Stimulated activated CD4-positive, alpha-beta T cell treated with anti-CD3 and anti-CD28 coated beads, Interleukin-4, amount 100 ng/mL, for 1 hour (primary cell): Measurements from ENCODE around the gene GLOD5.

ENCODE experiments used
- DNase-seq: peaks from one replicate; pipeline ENCODE4 v3.0.0-alpha.2; 2020

The GLOD5 gene

DNA sequence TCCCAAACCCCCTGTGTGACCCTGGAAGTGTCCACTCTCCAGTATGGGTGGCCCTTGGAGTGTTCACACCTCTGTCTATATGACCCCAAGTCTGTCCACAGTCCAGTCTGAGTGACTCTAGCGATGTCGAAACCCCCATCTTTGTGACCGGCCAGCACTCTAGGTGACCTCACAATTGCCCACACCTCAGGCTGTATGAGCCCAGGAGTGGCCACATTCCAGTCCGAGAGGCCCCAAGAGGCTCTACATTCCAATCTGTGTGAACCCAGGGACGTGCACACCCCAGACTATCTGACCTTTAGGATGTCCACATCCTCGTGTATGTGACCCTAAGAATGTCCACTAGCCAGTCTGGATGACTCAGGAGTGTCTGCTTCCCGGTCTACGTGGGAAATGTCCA lies 7.3 kb upstream of the GLOD5 start:
- no peak for DNase-seq

DNA sequence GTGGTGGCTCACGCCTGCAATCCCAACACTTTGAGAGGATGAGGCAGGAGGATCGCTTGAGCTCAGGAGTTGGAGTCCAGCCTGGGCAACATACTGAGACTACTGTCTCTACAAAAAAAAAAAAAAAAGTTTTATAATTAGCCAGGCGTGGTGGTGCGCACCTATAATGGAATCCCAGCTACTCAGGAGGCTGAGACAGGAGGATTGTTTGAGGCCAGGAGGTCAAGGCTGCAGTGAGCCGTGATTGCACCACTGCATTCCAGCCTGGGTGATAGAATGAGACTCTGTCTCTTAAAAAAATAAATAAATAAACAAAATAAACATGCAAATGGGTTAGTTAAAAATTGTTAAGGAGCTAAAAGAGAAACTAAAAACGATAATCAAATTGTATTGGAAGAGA lies 7.7 kb downstream of the GLOD5 start:
- no peak for DNase-seq

DNA sequence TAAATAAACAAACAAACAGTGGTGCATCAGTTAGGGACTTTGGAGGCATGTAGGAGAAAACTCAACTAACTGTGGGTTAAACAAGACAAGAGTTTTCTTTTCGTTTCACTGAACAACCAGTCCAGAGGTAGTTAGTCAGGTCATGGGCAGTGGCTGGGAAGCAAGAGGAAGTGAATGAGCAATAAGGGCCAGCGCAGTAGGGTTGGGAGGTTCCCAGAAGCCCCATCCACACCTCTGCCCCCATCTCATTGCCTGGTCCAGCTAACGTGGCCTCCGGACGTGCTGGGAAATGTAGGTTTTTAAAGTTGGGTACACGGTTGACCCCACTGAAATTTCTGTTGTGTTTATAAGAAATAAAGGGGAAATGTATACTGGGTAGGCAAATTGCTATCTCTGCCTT lies 8.7 kb downstream of the GLOD5 start:
- DNase-seq, result no peak

DNA sequence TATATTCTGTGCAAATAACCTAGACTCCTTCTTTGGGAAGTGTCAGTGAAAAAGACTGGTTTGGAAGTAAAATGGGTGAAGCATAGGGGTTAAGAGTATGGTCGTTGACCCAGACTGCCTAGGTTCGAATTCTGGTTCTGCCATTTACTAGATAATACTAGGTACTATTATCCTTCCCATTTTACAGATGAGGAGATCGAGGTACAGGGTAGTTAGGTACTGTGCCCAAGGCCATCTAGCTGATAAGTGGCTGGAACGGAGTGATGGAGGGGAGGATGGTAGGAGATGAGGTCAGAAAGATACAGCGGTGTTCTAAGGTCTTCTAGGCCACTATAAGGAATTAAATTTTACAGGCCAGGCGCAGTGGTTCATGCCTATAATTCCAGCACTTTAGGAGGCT lies 11.1 kb downstream of the GLOD5 start:
- DNase-seq, result no peak

DNA sequence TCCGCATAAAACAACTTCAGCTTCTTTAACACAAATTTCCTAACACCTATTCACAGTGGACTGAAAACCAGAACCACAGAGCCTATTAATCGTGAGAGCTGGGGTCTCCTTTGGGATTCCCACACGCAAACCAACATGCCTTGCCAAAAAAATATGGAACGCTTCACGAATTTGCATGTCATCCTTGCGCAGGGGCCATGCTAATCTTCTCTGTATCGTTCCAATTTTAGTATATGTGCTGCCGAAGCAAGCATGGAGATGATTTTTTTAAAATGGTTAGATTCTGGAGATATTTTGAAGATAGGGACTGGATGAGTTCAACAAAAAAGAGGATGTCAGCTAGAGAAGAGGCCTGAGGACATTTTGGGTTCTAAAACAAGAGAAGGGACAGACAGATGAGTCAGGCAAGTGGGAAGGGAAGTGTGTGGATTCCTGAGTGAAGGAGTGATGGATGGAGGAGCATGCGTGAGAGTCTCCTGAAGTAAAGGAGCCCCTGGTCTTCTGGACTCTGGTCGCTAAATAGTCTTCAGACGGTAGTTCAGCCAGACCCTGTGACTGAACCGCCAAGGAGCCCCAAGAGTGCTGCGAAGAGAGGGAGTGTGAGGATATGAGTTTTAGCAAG lies 15.4 kb downstream of the GLOD5 start:
- DNase-seq, result no peak

DNA sequence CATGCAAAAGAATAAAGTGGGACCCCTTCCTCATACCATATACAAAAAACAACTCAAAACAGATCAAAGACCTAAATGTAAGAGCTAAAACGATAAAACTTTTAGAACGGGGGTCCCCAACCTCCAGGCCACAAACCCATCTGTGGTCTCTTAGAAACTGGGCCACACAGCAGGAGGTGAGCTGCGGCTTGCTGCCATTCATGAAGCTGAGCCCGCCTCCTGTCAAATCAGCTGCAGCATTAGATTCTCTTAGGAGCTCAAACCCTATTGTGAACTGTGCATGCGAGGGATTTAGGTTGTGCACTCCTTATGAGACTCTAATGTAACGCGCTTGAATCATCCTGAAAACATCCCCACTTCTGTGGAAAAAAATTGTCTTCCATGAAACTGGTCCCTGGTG lies 17.9 kb downstream of the GLOD5 start:
- DNase-seq, result no peak

DNA sequence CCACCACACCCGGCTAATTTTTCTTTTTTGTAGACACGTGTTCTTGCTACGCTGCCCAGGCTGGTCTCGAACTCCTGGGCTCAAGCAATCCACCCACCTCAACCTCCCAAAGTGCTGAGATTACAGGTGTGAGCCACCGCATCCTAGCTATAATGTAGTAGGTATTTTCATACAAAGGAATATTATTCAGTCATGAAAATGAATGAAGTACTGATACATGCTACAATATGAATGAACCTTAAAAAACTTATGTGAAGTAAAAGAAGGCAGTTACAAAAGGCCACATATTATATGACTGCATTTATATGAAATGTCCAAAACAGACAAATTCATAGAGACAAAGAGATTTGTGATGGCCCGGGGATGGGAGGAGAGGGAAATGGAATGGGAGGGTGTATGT lies 20.2 kb downstream of the GLOD5 start:
- DNase-seq, result no peak

DNA sequence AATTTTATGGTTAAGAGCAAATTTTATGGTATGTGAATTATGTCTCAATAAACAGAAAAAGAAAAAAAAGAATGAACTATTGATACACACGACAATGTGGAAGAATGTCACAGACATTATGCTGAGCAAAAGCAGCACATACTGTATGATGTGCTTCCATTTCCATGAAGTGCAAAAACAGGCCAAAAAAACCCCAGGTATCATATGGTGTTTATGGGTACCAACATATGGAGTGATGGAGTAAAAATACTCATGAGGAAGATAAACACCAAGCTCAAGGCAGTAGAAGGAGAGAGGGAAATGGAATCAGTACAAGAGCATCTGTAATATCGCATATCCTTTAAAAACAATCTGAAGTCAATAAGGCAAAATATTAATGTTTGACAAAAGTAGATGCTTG lies 20.7 kb downstream of the GLOD5 start:
- no peak for DNase-seq

DNA sequence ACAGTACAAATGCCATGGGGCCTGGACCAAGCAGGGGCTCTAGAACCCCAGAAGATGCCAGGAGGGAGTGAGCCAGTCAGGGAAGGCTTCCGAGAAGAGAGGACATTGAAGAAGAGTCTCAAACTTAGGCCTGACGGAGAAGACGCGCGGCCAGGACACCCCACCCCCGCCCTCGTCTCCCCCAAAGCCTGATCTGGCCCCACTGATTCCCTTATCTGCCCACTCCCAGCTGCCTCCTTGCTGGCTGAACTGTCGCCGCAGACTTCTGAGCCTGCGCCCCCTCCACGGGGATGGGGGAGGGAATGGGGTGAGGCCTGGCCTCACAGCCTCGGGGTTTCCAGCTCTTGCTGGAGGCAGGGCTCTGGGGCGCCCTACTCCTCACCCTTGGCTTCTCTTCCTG lies 21.2 kb downstream of the GLOD5 start:
- no peak for DNase-seq

DNA sequence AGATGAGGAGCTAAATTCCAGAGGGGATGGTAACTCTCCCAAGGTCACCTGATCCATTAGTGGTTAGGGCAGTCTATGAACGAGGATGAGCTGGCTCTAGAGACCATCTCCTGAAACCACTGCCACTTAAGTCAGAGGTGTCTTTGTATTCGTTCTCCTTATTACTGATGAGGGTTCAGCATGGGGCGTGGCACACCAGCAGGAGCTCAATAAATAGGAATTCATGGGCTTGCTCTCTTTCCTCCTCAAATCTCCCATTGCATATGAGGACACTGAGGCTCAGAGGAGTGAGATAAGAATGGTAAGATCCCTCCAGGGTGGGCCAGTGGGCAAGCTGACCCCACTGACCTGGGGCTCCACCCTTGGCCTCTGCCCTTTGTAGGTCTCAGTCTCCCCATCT lies 23.2 kb downstream of the GLOD5 start:
- DNase-seq, result no peak

DNA sequence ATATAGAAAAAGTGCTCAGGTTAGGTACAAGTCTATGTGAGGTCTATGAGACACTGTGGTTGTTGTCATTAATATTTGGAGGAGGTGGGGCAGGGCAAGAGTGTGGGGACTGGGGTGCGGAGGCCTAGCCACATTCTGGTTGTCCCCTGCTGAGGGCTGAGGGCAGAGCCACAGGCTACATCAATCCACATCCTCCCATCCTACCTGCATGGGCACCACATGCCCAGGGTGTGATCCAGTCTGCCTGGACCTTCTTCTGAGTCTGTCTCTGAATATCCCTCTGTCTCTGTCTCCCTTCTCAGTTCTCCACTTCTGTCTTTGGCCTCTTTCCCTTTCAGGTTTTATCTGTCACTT lies 23.6 kb downstream of the GLOD5 start:
- DNase-seq, result no peak

DNA sequence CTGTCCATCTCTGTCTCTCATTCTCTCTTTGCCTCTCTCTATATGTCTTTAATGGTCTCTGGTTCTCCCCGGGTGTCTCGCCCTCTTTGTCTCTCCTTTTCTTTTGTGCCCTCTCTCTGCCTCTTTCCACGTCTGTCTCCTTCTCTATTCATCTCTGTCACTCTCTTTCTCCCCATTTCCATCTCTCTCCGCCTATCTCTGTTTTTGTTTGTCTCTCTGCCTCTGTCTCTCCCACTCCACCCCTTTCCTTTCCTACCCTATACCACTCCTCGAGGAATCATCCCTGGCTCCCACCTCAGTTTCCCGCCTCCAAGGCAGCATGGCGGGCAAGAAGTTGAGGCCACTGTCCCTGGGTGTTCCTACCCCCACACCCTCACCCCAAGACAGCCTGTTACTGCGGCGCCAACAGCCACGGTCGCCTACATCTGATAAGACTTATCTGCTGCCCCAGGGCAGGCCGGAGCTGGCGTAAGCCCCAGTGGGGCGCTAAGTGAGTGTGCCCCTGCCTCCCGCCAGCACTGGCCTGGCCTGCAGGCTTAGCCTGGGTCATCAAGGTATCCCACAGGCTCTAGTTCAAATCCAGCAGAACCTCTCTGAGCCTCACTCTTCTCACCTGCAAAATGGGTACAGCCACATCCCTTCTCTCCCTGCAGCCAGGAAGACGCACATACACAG lies 24.1 kb downstream of the GLOD5 start:
- no peak for DNase-seq

DNA sequence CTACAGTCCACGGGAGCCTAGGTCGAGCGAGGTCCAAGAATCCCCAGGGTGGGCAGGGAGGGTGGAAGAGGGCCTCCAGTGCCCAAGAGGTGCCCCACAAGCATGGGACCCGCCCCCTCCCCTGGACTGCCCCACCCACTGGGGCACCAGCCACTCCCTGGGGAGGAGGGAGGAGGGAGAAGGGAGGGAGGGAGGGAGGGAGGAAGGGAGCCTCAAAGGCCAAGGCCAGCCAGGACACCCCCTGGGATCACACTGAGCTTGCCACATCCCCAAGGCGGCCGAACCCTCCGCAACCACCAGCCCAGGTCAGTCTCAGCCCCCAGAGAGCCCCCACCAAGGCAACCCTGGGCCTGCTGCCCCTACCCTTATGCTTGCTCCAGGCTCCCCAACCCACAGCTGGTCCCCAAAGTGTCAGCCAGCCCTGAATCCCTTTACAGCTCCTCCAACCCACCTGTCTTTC lies 24.8 kb downstream of the GLOD5 start, which contains the start of gene GATA1:
Gene GATA1 (plus strand): TSS at position 250 of the 460 bp plus-strand sequence. CDS start 4,520 bp downstream, outside the sequence.
- no peak for DNase-seq

DNA sequence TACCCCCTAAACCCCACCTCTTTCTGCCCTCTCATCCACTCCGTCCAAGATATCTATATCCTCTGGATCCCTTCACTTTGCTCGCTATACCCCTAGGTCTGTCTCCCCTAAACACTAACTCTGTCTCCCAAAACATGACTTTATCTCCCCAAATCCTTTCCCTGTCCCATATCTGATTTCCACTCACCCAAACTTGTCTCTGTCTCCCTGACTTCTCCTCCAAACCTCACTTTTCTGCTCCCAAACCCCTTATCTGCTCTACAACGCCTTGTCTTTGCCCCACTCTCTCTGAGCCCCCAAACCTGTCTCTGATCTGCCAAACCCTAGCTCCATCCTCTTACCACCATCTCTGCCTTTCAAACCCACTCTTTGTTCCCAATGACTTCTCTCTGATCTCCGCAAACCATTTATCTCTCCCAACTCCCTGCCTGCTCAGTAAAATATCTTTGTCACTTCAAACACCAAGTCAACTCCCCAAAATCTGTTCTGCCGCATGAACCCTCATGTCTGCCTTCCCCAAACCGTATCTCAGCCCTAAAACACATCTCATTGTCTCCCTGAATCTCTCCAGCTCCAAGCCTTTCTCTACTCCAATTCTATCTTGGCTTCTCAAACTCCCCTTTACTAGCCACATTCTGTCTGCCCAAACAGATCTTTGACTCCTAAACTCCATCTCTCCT lies 25.4 kb downstream of the GLOD5 start:
- no peak for DNase-seq

DNA sequence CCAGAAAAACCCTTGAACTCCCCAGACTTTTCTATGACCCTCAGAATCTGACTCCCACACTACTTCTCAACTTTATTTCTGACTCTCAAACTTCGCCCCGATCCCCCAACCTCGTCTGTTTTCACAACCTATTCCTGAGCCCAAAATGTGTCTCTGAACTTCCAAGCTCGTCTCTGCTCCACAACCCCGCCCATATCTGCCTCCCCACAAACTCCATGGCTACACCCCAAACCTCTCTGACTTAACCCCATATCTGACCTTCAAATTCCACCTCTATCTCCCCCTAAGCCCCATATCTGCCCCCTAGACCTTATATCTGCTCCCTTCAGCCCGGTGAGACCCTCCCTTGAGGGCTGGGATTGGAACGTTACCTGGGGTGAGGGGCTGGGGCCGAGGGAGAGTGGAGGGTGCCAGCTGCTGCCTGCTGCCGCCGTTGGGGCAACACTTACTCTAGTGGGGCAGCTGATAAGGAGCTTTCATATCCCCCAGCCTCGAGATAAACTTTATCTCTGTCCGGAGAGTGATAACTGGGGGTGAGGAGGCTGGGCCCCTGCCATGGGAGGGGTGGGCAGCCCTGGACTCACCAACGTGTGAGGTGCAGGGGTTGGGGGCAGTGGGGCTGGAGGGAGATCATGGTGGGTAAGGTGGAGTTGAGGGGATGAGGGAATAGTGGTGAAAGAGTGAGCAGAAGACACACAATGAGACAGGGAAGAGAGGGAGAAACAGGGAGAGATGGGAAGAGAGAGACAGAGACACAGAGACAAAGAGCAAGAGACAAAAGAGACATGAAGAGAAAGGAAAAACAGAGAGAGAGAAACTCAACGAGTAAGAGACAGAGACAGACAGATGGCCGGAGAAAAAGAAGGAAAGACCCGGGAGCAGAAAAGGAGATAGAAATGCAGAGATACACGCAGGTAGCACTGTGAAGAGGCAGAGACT lies 26.2 kb downstream of the GLOD5 start:
- no peak for DNase-seq

DNA sequence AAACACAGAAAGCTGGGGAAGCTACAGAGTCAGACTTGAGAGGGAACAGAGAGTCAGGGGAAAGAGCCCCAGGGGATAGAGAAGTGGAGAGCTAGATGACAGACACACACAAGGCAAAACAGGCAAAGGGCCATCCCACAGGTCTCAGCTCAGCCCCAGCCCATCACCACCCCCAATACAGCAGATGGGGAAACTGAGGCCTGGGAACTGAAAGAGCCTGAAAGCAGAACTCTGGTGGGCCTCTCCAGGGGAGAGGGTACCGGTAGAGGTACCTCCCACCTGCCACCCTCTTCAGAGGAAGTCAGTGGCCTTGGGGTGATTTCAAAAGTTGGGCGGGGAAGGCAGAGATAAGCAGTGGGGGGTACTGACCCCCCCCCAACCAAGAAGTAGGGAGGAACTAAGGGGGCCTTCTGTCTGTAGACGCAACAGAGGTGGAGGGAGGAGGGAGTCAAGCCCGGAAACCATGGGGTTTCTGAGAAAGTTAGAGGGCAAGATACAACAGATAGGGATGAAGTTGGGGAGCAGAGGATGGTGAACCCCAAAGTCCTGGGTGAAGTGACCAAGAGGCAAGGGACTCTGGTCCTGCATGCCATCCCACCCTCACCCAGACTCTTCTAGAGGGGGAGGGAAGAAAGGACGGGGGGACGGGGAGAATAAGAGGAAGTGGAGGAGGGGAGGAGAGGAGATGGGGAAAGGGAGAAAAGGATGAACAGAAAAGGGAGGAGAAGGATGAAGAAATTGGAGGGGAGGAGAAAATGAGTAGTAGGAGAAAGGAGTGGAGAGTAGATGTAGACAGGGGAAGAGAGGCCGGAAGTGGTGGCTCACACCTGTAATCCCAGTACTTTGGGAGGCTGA lies 28.0 kb downstream of the GLOD5 start:
- no peak for DNase-seq

DNA sequence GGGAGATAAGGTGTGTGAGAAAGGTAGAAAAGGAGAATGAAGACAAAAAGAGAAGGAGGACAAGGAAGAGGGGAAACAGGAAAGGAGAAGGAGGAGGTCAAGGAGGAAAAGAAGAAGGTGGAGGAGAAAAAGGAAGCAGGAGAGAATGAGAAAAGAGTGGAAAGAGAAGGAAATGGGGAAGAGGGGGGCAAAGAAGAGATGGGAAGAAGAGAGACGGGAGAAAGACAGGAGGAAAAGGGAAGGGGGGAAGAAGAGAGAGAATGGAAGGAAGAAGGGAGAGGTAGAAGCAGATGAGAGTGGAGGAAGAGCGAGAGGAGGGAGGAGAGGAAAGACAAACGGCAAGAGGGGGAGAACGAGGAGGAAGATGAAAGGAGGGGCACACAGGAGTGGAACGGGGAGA lies 28.9 kb downstream of the GLOD5 start:
- DNase-seq, result no peak

DNA sequence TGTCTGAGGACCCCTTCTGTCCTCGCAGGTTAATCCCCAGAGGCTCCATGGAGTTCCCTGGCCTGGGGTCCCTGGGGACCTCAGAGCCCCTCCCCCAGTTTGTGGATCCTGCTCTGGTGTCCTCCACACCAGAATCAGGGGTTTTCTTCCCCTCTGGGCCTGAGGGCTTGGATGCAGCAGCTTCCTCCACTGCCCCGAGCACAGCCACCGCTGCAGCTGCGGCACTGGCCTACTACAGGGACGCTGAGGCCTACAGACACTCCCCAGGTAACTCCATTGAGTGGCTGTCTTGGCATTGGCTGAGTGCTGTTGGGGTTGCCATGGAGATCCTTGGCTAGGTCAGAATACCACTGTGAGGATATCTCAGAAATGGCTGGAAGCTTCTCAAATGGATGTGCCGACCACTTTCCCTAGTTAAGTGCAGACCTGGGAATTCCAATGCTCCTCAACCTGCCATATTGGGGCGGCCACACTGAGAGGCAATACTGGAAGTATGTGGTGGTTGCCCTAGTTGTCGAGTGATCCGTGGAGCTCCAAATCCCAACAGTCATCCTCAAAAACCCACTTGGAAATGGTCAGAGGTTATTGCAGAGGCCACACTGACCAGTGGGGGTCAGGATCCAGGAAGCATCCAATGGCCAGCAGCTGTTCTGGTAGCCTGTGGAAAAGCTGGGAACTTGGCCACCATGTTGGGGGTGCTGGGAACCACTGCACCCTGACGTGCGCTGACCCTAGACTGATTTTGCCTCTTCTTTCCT lies 29.7 kb downstream of the GLOD5 start:
- DNase-seq, result no peak

DNA sequence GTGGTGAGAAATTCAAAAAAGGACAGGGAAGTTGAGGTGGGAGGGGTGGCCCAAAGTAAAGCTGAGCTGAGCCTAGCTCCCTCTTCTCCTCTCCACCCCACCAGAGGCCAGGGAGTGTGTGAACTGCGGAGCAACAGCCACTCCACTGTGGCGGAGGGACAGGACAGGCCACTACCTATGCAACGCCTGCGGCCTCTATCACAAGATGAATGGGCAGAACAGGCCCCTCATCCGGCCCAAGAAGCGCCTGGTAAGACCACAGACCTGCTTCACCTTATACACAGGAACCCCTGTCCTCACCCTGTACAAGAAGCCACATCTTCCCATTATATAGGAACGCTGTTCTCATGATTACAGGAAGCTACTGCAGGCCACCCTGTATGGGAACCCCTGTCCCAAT lies 30.7 kb downstream of the GLOD5 start:
- no peak for DNase-seq

DNA sequence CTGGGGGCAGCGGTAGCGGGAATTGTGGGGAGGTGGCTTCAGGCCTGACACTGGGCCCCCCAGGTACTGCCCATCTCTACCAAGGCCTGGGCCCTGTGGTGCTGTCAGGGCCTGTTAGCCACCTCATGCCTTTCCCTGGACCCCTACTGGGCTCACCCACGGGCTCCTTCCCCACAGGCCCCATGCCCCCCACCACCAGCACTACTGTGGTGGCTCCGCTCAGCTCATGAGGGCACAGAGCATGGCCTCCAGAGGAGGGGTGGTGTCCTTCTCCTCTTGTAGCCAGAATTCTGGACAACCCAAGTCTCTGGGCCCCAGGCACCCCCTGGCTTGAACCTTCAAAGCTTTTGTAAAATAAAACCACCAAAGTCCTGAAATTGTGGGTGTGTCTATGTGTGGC lies 32.4 kb downstream of the GLOD5 start:
- DNase-seq, result no peak

DNA sequence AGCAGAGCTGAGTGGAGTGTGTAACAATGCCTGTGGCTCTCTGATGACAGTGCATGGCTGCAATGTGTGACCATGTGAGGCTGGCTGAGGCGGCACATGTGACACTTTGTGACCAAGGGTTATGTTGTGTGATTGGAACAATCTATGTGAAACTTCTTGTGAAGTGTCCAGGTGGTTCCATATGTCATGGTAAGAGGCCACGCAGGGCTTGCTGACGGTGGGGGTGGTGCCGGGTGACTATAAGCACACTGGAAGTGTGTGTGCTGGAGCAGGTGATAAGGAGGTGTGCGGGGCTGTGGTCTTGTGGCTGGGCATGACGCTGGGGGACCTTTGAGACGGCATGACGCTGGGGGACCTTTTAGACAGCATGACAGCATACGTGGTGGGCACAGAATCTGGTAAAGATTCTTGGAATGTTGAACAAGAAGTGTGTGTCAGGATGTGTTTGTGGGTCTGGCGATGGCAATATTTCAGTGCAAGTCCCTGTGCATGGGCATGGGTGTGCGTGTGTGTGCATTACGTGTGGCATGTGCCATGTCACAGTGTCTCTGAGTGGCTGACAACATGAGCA lies 32.9 kb downstream of the GLOD5 start:
- no peak for DNase-seq
